ENCODE measurements around the gene PELI1.

GRCh38 chr2:64141674-64142405 is 2.4 kb downstream of the PELI1 start:
- TF ChIP-seq CTCF (IDR thresholded peaks at IDR 0.05; ENCODE audit: poor library complexity) = no peak
- no peak for TF ChIP-seq EZH2 (IDR thresholded peaks at IDR 0.05; ENCODE audit: borderline replicate concordance)

Measured in hepatocyte (in vitro differentiated cells).